Loucy (cell line): Measurements from ENCODE around the gene NANOS2.

Experiments used
- H2AFZ ChIP-seq: fragments of 200-600 bp; sonication (generic); 2 replicates; pipeline ENCODE4 v1.6.0; 2016; ENCODE audit warnings: antibody characterized with exemption, mild to moderate bottlenecking, low read length, moderate library complexity
- H3F3A ChIP-seq: fragments of 200-600 bp; 2 replicates; pipeline ENCODE4 v1.6.0; 2016; ENCODE audit warnings: antibody characterized with exemption, low read depth, mild to moderate bottlenecking
- H3K27me3 ChIP-seq: fragments of 200-600 bp; sonication (generic); 2 replicates; pipeline ENCODE4 v1.6.1; 2014; ENCODE audit warnings: low read length, mild to moderate bottlenecking; ENCODE audit not compliant: insufficient read depth, poor library complexity, severe bottlenecking
- H3K36me3 ChIP-seq: fragments of 200-600 bp; sonication (generic); 2 replicates; pipeline ENCODE4 v1.6.1; 2016; ENCODE audit warnings: low read length; ENCODE audit not compliant: insufficient read depth
- H3K4me1 ChIP-seq: fragments of 200-600 bp; sonication (generic); 2 replicates; pipeline ENCODE4 v1.5.1; 2014; ENCODE audit warnings: low read length, mild to moderate bottlenecking; ENCODE audit not compliant: insufficient read depth, poor library complexity, severe bottlenecking
- H3K4me2 ChIP-seq: fragments of 200-600 bp; sonication (generic); 2 replicates; pipeline ENCODE4 v1.6.0; 2014; ENCODE audit warnings: antibody characterized with exemption, low read length, low read depth, mild to moderate bottlenecking; ENCODE audit not compliant: poor library complexity, severe bottlenecking
- H3K4me3 ChIP-seq: fragments of 200-600 bp; sonication (generic); 2 replicates; pipeline ENCODE4 v1.5.1; 2014; ENCODE audit warnings: low read length, mild to moderate bottlenecking, mixed read lengths; ENCODE audit not compliant: poor library complexity, severe bottlenecking
- H3K79me2 ChIP-seq: fragments of 200-600 bp; sonication (generic); 2 replicates; pipeline ENCODE4 v1.6.1; 2014; ENCODE audit warnings: low read length; ENCODE audit not compliant: insufficient read depth
- H3K9ac ChIP-seq: fragments of 200-600 bp; sonication (generic); 2 replicates; pipeline ENCODE4 v1.6.0; 2014; ENCODE audit warnings: mild to moderate bottlenecking, low read depth, low read length, moderate library complexity; ENCODE audit not compliant: poor library complexity, severe bottlenecking
- H3K9me2 ChIP-seq: fragments of 200-600 bp; sonication (generic); replicated peaks from 2 replicates; pipeline ENCODE4 v1.6.1; 2016; ENCODE audit warnings: low read depth, low read length, mixed read lengths
- H3K9me3 ChIP-seq: fragments of 200-600 bp; sonication (generic); 2 replicates; pipeline ENCODE4 v1.6.1; 2014; ENCODE audit warnings: mild to moderate bottlenecking, antibody characterized with exemption, low read length, low read depth; ENCODE audit not compliant: insufficient read depth
- H4K20me1 ChIP-seq: fragments of 200-600 bp; sonication (generic); 2 replicates; pipeline ENCODE4 v1.6.0; 2014; ENCODE audit warnings: antibody characterized with exemption, low read length, mild to moderate bottlenecking; ENCODE audit not compliant: insufficient read depth, poor library complexity, severe bottlenecking
- CTCF ChIP-seq: fragments of 200-600 bp; sonication (generic); conservative IDR thresholded peaks from 2 replicates; pipeline ENCODE4 v1.5.1; 2014; ENCODE audit warnings: mild to moderate bottlenecking, antibody characterized with exemption, low read length
- EZH2phosphoT487 ChIP-seq: fragments of 200-600 bp; IDR thresholded peaks from 2 replicates; pipeline ENCODE4 v1.6.1; 2018; ENCODE audit warnings: antibody characterized with exemption, mild to moderate bottlenecking, moderate library complexity, borderline replicate concordance

Gene NANOS2

DNA sequence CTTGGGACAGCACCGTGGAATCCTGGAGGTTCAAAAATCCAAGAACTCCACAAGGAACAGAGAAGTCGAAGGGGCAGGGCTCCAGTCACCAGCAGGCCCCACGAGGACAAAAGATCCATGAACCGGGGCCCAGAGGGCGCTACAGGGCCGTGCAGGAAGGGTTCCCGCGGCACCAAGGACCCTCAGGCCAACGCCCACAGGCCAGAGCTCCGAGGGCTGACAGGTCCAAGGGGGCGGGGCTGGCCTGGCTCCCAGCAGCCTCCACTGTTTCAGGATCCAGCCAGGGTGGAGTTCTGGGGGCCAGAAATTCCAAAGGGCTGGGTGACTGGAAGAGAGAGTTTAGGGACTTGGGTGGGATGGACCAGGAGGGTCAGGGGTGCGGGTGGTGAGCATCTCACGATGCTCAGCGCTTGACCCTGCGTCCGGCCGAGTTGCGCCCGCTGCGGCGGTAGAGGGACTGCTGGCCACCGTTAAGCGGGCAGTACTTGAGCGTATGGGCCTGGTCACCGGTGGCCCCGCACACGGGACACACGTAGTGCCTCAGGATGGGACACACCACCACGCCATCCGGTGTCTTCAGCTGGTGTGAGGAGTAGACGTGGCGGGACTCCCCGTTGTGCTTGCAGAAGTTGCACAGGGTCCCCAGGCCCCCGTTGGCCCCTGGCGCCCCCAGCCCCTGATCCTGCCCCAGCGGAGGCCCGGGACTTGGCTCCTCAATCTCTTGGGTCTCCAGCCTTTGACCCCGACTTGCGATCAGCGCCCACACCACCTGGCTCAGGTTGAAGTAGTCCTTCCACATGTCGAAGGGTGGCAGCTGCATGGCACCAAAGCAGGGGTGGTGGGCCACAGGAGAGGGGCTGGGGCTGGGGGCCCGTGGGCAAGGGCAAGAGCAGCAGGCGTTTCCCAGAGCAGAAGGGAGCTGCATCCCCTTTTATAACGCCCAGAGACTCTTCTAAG lies at the start of gene NANOS2:
NANOS2 (minus strand) TSS at position 905 of the 957 bp plus-strand sequence; CDS start at position 820, 85 bp downstream.
- Histone ChIP-seq H3K9me3 (no peaks in the 10 kb centered on the region), H3K79me2 (no peaks in the 10 kb centered on the region), H3K27me3 (no peaks in the 10 kb centered on the region), H3K4me3 (no peak within 1 kb of the TSS), H3F3A (no peaks in the 10 kb centered on the region), H2AFZ (no peak within 1 kb of the TSS), H3K9ac (no peak within 1 kb of the TSS), H3K9me2 (no peaks in the 10 kb centered on the region), H4K20me1 (no peaks in the 10 kb centered on the region), H3K4me1 (no peaks in the 10 kb centered on the region), H3K4me2 (no peak within 1 kb of the TSS), H3K36me3 (no peaks in the 10 kb centered on the region)
- TF ChIP-seq EZH2phosphoT487 (no peak), CTCF (peak; percentile 49)

DNA sequence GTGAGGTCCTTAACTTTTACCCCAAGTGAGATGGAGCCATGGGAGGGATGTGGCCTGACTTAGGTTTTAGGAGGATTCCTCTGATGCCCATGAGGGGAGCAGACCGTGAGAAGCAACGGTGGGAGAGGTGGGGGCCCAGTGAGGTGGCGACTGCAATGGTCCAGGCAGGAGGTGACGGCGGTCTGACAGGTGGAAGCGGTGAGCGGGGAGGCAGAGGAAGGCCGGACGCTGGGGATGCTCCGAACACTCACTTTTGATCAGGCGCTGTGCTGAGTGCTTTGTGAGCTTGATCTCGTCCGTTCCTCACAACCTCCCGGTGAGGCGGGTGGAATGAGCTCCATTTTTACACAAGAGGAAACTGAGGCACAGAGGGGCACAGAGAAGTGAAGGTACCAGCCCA lies 47.4 kb upstream of the NANOS2 start:
- H3K4me1 ChIP-seq = no peaks in the 10 kb centered on the region
- H3K9me3 ChIP-seq = no peaks in the 10 kb centered on the region
- H3K9me2 ChIP-seq = no peaks in the 10 kb centered on the region
- no peak overlapping the region for H3K9ac ChIP-seq
- no peak for TF ChIP-seq EZH2phosphoT487
- TF ChIP-seq CTCF = no peak
- H3K27me3 ChIP-seq = no peaks in the 10 kb centered on the region
- no peaks in the 10 kb centered on the region for H3F3A ChIP-seq
- H3K4me2 ChIP-seq = no peak overlapping the region
- no peak overlapping the region for H2AFZ ChIP-seq
- no peaks in the 10 kb centered on the region for H3K79me2 ChIP-seq
- H3K36me3 ChIP-seq = no peaks in the 10 kb centered on the region
- no peaks in the 10 kb centered on the region for H4K20me1 ChIP-seq
- H3K4me3 ChIP-seq = no peak overlapping the region

GRCh38 chr19:45960595-45961235 lies 46.1 kb upstream of the NANOS2 start:
- Histone ChIP-seq H3K4me3 (no peak overlapping the region), H3K4me2 (no peak overlapping the region)
- TF ChIP-seq CTCF (0 out of 2 replicates have a peak, but pooled peaks have one; percentile 20), EZH2phosphoT487 (no peak)

More at GRCh38 chr19:45960595-45961235, 46.1 kb upstream of the NANOS2 start:
- no peaks in the 10 kb centered on the region for H3K79me2 ChIP-seq
- H4K20me1 ChIP-seq = no peaks in the 10 kb centered on the region
- no peaks in the 10 kb centered on the region for H3K27me3 ChIP-seq
- H2AFZ ChIP-seq = no peak overlapping the region
- no peaks in the 10 kb centered on the region for H3K9me2 ChIP-seq
- no peaks in the 10 kb centered on the region for H3K9me3 ChIP-seq
- H3K9ac ChIP-seq = no peak overlapping the region
- peaks cover 12% of the 10 kb centered on the region for H3K4me1 ChIP-seq
- H3K36me3 ChIP-seq = no peaks in the 10 kb centered on the region
- H3F3A ChIP-seq = no peaks in the 10 kb centered on the region
